WTC11 (cell line): ENCODE measurements around the gene VAMP3. TPM values are rescaled to one million over a fixed set of nuclear protein-coding genes. Genes with fewer than 3 reads are reported as not detected.

Source experiments
- ATAC-seq: fragments of 200-7000 bp; cut with Tn5 transposase; 2 replicates; pipeline ENCODE4 v1.10.0; 2021; ENCODE audit warnings: mild to moderate bottlenecking, moderate library complexity
- CTCF ChIA-PET: fragments of 300-600 bp; sonication (Branson Sonifier 250); formaldehyde crosslinking; loops from one replicate; lab custom pipeline; 2021; ENCODE audit warnings: antibody characterized with exemption; lab: Charles Lee
- POLR2A ChIA-PET: fragments of 350-600 bp; sonication (Branson Sonifier 250); formaldehyde crosslinking; loops from one replicate; lab custom pipeline; 2021; ENCODE audit warnings: antibody characterized with exemption; lab: Charles Lee
- DNase-seq: peaks from one replicate; pipeline ENCODE4 v3.0.0; 2021; ENCODE audit warnings: low spot score
- H3K27ac Mint-ChIP-seq: 2 replicates; pipeline ENCODE4 v1.8.0; 2021; ENCODE audit warnings: mixed read lengths
- H3K27me3 Mint-ChIP-seq: 2 replicates; pipeline ENCODE4 v1.8.0; 2021; ENCODE audit warnings: low read depth, mild to moderate bottlenecking, moderate library complexity, mixed read lengths
- H3K36me3 Mint-ChIP-seq: 2 replicates; pipeline ENCODE4 v1.8.0; 2021; ENCODE audit warnings: mixed read lengths
- H3K4me1 Mint-ChIP-seq: 2 replicates; pipeline ENCODE4 v1.8.0; 2022; ENCODE audit warnings: mixed read lengths
- H3K4me3 Mint-ChIP-seq: 2 replicates; pipeline ENCODE4 v1.8.0; 2021; ENCODE audit warnings: mild to moderate bottlenecking, moderate library complexity, mixed read lengths
- H3K9me3 Mint-ChIP-seq: 2 replicates; pipeline ENCODE4 v1.8.0; 2021; ENCODE audit warnings: mixed read lengths
- ELF4 ChIP-seq: sonication (generic); formaldehyde crosslinking; IDR thresholded peaks from 2 replicates; pipeline ENCODE4 v1.8.1; 2022; ENCODE audit warnings: low read depth, mild to moderate bottlenecking, moderate library complexity, missing genetic modification reagents
- GABPB1 ChIP-seq: sonication (generic); formaldehyde crosslinking; IDR thresholded peaks from 2 replicates; pipeline ENCODE4 v1.8.1; 2023; ENCODE audit warnings: mild to moderate bottlenecking, missing genetic modification reagents
- JUN ChIP-seq: sonication (generic); formaldehyde crosslinking; IDR thresholded peaks from 2 replicates; pipeline ENCODE4 v1.8.0; 2023; ENCODE audit warnings: mild to moderate bottlenecking, missing genetic modification reagents
- MXD4 ChIP-seq: fragments of 250-450 bp; sonication (Bioruptor Pico); IDR thresholded peaks from 2 replicates; pipeline ENCODE4 v1.8.0; 2021; ENCODE audit warnings: mild to moderate bottlenecking, moderate library complexity, borderline replicate concordance
- NR3C1 ChIP-seq: sonication (generic); formaldehyde crosslinking; conservative IDR thresholded peaks from 2 replicates; pipeline ENCODE4 v1.8.1; 2023; ENCODE audit warnings: low read depth, mild to moderate bottlenecking, missing genetic modification reagents
- RELA ChIP-seq: sonication (generic); formaldehyde crosslinking; IDR thresholded peaks from 2 replicates; pipeline ENCODE4 v1.8.1; 2022; ENCODE audit warnings: missing genetic modification reagents, mild to moderate bottlenecking, borderline replicate concordance
- ZNF232 ChIP-seq: sonication (generic); formaldehyde crosslinking; IDR thresholded peaks from 2 replicates; pipeline ENCODE4 v1.8.0; 2022; ENCODE audit warnings: mild to moderate bottlenecking, missing genetic modification reagents
- ZNF317 ChIP-seq: sonication (generic); formaldehyde crosslinking; IDR thresholded peaks from 2 replicates; pipeline ENCODE4 v1.8.1; 2023; ENCODE audit warnings: low read depth, mild to moderate bottlenecking, moderate library complexity, missing genetic modification reagents, borderline replicate concordance
- total RNA-seq: library from RNA; stranded (reverse); gene quantifications from 3 replicates; pipeline ENCODE4 v1.2.3, GENCODE V29; 2021
- TF ChIP-seq, protein P1 (sequence below): fragments of 250-450 bp; sonication (Bioruptor Pico); IDR thresholded peaks from 2 replicates; pipeline ENCODE4 v1.9.0; 2021; ENCODE audit warnings: mild to moderate bottlenecking
- TF ChIP-seq, protein P2 (sequence below): fragments of 250-450 bp; sonication (Bioruptor Pico); IDR thresholded peaks from 2 replicates; pipeline ENCODE4 v1.9.0; 2021; ENCODE audit warnings: mild to moderate bottlenecking
- TF ChIP-seq, protein P3 (sequence below): sonication (generic); formaldehyde crosslinking; conservative IDR thresholded peaks from 2 replicates; pipeline ENCODE4 v1.8.1; 2022; ENCODE audit warnings: mild to moderate bottlenecking, missing genetic modification reagents
- TF ChIP-seq, protein P4 (sequence below): sonication (generic); formaldehyde crosslinking; IDR thresholded peaks from 2 replicates; pipeline ENCODE4 v1.8.1; 2022; ENCODE audit warnings: mild to moderate bottlenecking, missing genetic modification reagents, moderate library complexity, borderline replicate concordance
- TF ChIP-seq, protein P5 (sequence below): sonication (generic); formaldehyde crosslinking; IDR thresholded peaks from 2 replicates; pipeline ENCODE4 v1.8.1; 2022; ENCODE audit warnings: low read depth, missing genetic modification reagents, borderline replicate concordance
- TF ChIP-seq, protein P6 (sequence below): sonication (generic); formaldehyde crosslinking; IDR thresholded peaks from 2 replicates; pipeline ENCODE4 v1.8.1; 2022; ENCODE audit warnings: missing genetic modification reagents, borderline replicate concordance
- TF ChIP-seq, protein P7 (sequence below): fragments of 250-450 bp; sonication (Bioruptor Pico); IDR thresholded peaks from 2 replicates; pipeline ENCODE4 v1.9.0; 2021; ENCODE audit warnings: mild to moderate bottlenecking, borderline replicate concordance

The VAMP3 gene
- total RNA-seq, 1 experiment from 2014 or later: 40.2 TPM

DNA sequence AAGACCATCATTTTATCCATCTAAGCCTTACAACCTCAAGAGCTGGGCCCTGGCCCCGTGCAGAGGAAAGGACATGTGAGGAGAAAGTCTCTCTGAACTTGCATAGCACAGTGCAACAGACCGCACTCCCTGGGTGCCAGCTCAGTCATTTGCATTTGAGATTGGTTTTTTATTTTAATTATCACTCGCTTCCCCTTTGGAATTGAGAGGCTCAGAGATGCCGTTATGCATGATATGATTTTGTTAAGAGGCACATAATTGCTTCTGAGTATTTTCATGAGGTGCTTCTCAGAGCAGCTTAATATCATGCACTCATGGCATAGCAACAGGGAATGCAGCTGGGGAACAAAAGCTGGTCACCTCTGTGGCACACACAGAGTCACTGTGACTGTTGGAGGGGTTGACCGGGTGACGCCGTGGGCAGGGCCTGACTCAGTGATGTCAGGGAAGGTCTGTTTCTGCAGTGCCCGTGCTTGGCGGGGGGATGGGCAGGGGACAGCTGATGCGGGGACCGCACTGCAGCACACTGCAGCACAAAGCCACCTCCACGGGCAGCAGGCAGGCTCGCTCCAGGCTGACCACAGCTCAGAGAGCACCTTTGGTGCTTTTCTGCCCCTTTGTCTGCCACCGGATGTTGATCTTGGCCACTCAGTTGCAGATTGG, 43.2 kb upstream of the VAMP3 start:
- Mint-ChIP-seq H3K27me3 (no peaks in the 10 kb centered on the region; the same call in 1 of the 2 replicates), H3K36me3 (no peaks in the 10 kb centered on the region), H3K4me1 (peaks cover 11% of the 10 kb centered on the region), H3K9me3 (no peaks in the 10 kb centered on the region), H3K27ac (no peak overlapping the region), H3K4me3 (no peak overlapping the region)
- CTCF ChIA-PET: interaction anchor here (0.8 to 1.6 kb wide), 3 partner anchors 25 to 60 kb away, joined by 3 to 7 read pairs (median 5); no protein-coding TSS in a partner anchor
- ATAC-seq: 0 out of 2 replicates have a peak, but pooled peaks have one; percentile 26
- POLR2A ChIA-PET: no interaction called here
- DNase-seq: peak; percentile 15
- TF ChIP-seq RELA (CRISPR knock-in tag): no peak
- TF ChIP-seq, protein P1, sequence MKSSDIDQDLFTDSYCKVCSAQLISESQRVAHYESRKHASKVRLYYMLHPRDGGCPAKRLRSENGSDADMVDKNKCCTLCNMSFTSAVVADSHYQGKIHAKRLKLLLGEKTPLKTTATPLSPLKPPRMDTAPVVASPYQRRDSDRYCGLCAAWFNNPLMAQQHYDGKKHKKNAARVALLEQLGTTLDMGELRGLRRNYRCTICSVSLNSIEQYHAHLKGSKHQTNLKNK: no peak
- TF ChIP-seq ELF4 (CRISPR knock-in tag): no peak
- TF ChIP-seq ZNF317 (CRISPR knock-in tag): no peak
- TF ChIP-seq JUN (CRISPR knock-in tag): no peak
- TF ChIP-seq, protein P2, sequence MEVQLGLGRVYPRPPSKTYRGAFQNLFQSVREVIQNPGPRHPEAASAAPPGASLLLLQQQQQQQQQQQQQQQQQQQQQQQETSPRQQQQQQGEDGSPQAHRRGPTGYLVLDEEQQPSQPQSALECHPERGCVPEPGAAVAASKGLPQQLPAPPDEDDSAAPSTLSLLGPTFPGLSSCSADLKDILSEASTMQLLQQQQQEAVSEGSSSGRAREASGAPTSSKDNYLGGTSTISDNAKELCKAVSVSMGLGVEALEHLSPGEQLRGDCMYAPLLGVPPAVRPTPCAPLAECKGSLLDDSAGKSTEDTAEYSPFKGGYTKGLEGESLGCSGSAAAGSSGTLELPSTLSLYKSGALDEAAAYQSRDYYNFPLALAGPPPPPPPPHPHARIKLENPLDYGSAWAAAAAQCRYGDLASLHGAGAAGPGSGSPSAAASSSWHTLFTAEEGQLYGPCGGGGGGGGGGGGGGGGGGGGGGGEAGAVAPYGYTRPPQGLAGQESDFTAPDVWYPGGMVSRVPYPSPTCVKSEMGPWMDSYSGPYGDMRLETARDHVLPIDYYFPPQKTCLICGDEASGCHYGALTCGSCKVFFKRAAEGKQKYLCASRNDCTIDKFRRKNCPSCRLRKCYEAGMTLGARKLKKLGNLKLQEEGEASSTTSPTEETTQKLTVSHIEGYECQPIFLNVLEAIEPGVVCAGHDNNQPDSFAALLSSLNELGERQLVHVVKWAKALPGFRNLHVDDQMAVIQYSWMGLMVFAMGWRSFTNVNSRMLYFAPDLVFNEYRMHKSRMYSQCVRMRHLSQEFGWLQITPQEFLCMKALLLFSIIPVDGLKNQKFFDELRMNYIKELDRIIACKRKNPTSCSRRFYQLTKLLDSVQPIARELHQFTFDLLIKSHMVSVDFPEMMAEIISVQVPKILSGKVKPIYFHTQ (CRISPR knock-in tag): no peak
- TF ChIP-seq NR3C1 (CRISPR knock-in tag): no peak
- TF ChIP-seq, protein P3, sequence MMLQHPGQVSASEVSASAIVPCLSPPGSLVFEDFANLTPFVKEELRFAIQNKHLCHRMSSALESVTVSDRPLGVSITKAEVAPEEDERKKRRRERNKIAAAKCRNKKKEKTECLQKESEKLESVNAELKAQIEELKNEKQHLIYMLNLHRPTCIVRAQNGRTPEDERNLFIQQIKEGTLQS (CRISPR knock-in tag): no peak
- TF ChIP-seq MXD4 (CRISPR knock-in tag): no peak
- TF ChIP-seq, protein P4, sequence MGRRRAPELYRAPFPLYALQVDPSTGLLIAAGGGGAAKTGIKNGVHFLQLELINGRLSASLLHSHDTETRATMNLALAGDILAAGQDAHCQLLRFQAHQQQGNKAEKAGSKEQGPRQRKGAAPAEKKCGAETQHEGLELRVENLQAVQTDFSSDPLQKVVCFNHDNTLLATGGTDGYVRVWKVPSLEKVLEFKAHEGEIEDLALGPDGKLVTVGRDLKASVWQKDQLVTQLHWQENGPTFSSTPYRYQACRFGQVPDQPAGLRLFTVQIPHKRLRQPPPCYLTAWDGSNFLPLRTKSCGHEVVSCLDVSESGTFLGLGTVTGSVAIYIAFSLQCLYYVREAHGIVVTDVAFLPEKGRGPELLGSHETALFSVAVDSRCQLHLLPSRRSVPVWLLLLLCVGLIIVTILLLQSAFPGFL (CRISPR knock-in tag): no peak
- no peak for TF ChIP-seq ZNF232 (CRISPR knock-in tag)
- TF ChIP-seq, protein P5, sequence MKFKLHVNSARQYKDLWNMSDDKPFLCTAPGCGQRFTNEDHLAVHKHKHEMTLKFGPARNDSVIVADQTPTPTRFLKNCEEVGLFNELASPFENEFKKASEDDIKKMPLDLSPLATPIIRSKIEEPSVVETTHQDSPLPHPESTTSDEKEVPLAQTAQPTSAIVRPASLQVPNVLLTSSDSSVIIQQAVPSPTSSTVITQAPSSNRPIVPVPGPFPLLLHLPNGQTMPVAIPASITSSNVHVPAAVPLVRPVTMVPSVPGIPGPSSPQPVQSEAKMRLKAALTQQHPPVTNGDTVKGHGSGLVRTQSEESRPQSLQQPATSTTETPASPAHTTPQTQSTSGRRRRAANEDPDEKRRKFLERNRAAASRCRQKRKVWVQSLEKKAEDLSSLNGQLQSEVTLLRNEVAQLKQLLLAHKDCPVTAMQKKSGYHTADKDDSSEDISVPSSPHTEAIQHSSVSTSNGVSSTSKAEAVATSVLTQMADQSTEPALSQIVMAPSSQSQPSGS (CRISPR knock-in tag): no peak
- TF ChIP-seq, protein P6, sequence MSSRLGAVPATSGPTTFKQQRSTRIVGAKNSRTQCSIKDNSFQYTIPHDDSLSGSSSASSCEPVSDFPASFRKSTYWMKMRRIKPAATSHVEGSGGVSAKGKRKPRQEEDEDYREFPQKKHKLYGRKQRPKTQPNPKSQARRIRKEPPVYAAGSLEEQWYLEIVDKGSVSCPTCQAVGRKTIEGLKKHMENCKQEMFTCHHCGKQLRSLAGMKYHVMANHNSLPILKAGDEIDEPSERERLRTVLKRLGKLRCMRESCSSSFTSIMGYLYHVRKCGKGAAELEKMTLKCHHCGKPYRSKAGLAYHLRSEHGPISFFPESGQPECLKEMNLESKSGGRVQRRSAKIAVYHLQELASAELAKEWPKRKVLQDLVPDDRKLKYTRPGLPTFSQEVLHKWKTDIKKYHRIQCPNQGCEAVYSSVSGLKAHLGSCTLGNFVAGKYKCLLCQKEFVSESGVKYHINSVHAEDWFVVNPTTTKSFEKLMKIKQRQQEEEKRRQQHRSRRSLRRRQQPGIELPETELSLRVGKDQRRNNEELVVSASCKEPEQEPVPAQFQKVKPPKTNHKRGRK (CRISPR knock-in tag): no peak
- no peak for TF ChIP-seq GABPB1 (CRISPR knock-in tag)
- TF ChIP-seq, protein P7, sequence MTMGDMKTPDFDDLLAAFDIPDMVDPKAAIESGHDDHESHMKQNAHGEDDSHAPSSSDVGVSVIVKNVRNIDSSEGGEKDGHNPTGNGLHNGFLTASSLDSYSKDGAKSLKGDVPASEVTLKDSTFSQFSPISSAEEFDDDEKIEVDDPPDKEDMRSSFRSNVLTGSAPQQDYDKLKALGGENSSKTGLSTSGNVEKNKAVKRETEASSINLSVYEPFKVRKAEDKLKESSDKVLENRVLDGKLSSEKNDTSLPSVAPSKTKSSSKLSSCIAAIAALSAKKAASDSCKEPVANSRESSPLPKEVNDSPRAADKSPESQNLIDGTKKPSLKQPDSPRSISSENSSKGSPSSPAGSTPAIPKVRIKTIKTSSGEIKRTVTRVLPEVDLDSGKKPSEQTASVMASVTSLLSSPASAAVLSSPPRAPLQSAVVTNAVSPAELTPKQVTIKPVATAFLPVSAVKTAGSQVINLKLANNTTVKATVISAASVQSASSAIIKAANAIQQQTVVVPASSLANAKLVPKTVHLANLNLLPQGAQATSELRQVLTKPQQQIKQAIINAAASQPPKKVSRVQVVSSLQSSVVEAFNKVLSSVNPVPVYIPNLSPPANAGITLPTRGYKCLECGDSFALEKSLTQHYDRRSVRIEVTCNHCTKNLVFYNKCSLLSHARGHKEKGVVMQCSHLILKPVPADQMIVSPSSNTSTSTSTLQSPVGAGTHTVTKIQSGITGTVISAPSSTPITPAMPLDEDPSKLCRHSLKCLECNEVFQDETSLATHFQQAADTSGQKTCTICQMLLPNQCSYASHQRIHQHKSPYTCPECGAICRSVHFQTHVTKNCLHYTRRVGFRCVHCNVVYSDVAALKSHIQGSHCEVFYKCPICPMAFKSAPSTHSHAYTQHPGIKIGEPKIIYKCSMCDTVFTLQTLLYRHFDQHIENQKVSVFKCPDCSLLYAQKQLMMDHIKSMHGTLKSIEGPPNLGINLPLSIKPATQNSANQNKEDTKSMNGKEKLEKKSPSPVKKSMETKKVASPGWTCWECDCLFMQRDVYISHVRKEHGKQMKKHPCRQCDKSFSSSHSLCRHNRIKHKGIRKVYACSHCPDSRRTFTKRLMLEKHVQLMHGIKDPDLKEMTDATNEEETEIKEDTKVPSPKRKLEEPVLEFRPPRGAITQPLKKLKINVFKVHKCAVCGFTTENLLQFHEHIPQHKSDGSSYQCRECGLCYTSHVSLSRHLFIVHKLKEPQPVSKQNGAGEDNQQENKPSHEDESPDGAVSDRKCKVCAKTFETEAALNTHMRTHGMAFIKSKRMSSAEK (CRISPR knock-in tag): no peak
